ENCODE results near the gene EVPL. TPM values are rescaled to one million over a fixed set of nuclear protein-coding genes. Genes with fewer than 3 reads are reported as not detected.

Gene EVPL
- total RNA-seq, 1 donor from 2014 or later: 14.9 TPM

DNA sequence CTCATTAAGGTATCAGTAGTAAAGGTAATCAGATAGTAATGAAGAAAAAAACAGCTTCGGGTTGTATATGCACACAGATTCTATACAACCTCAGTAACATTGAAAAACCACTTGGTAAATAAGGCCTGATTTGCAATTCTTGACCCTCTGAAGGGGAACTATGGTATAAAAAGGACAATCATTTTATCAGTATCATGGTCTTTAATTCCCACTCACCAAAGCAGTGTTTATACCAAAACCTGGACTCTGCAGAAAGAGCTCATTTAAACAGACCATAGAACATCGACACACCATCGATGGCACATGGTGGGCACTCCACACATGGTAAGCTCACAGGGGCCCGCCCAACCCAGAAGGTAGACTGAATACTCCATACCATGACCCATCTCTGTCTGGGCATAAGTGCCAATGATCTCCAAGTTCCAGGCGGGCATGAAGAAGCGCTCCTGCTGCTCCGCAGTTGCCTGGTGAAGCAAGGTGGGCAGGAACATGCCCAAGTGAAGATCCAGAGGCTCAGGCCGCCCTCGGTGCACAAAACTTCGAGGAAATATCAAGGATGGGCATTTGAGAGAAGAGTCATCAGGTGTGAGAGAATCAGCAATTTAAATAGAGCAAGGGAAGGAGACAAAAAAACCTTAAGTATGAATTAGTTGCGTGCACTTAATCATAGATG lies 67.1 kb downstream of the EVPL start:
- DNase-seq (ENCODE audit: low spot score): no peak

DNA sequence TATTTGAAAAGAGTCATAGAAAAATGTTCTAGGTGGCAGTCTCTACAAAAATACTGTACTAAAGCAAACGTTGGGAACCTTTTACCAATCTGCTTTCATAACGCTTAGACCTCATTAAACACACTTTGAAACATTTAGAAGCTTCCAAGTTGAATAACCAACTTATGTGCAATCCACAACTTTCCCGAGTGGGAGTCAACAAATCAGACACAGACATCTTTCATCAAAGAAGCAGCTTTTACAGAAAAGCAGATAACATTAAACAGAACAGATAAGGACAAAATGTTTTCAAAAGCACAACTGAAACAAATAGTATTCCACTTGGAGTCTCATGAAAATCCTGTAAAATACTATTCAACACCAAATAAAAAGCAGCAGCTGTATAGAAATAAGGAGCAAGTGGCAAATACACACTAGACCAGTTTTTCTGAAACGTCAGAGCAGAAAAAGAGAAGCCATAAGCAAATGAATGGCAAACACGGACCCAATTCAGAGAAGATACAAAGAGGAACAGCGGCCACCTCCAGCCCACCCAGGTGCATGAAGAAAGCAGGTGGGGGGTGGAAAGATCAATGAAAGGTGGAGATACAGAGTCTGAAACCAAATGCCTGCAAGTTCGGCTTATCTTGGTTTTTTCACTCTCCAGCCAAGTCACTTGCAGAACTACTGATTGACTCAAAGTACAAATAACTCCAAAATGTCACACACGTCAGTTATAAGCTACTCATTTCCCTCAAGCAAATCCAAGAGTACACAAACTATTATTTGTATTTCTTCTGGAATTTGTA lies 67.9 kb downstream of the EVPL start:
- DNase-seq (ENCODE audit: low spot score): no peak

Other genes with a start within 250 kb of the EVPL start
- gene UNK, start 242.5 kb downstream of the EVPL start, total RNA-seq: 26.6 TPM
- 26.4 TPM for gene UNC13D, start 182.9 kb downstream of the EVPL start, total RNA-seq
- gene WBP2, start 172.0 kb downstream of the EVPL start, total RNA-seq: 160 TPM
- 68.2 TPM for gene TRIM47, start 148.7 kb downstream of the EVPL start, total RNA-seq
- 24.0 TPM for gene TRIM65, start 130.4 kb downstream of the EVPL start, total RNA-seq
- gene MRPL38, start 122.4 kb downstream of the EVPL start, total RNA-seq: 107 TPM
- gene FBF1, start 86.3 kb downstream of the EVPL start, total RNA-seq: 28.9 TPM
- 102 TPM for gene ACOX1, start 48.1 kb downstream of the EVPL start, total RNA-seq
- gene TEN1, start 48.1 kb downstream of the EVPL start, total RNA-seq: 22.9 TPM
- 11.9 TPM for gene CDK3, start 26.5 kb downstream of the EVPL start, total RNA-seq
- gene SRP68, start 45.2 kb upstream of the EVPL start, total RNA-seq: 69.8 TPM
- 0.20 TPM for gene GALR2, start 47.5 kb upstream of the EVPL start, total RNA-seq
- gene ZACN, start 51.9 kb upstream of the EVPL start, total RNA-seq: not detected
- gene EXOC7, start 76.5 kb upstream of the EVPL start, total RNA-seq: 163 TPM
- gene FOXJ1, start 113.9 kb upstream of the EVPL start, total RNA-seq: not detected
- 3.3 TPM for gene RNF157, start 213.2 kb upstream of the EVPL start, total RNA-seq
- gene UBALD2, start 238.0 kb upstream of the EVPL start, total RNA-seq: 109 TPM

Data from mucosa of gallbladder (tissue), 1 donor.